LNCAP (cell line): Measurements from ENCODE around the gene VSNL1.

Source experiments
- CTCF ChIP-seq: fragments of 450-650 bp; IDR thresholded peaks from 2 replicates; pipeline ENCODE4 v1.5.1; 2017; ENCODE audit warnings: mild to moderate bottlenecking

VSNL1 gene

GRCh38 chr2:17574406-17575073 is 34.0 kb downstream of the VSNL1 start:
- TF ChIP-seq CTCF, result no peak

- TF ChIP-seq CTCF, result no peak
Observed at GRCh38 chr2:17576802-17577201, 36.3 kb downstream of the VSNL1 start.

- TF ChIP-seq CTCF, result no peak
Observed at GRCh38 chr2:17578466-17578928, 38.0 kb downstream of the VSNL1 start.

- TF ChIP-seq CTCF, result no peak
Observed at GRCh38 chr2:17579605-17580318, 39.3 kb downstream of the VSNL1 start.

- no peak for TF ChIP-seq CTCF
Observed at GRCh38 chr2:17580319-17580715, 39.8 kb downstream of the VSNL1 start.

- TF ChIP-seq CTCF, result no peak
Observed at GRCh38 chr2:17581831-17582230, 41.3 kb downstream of the VSNL1 start.

- TF ChIP-seq CTCF, result no peak
Observed at GRCh38 chr2:17583166-17583565, 42.7 kb downstream of the VSNL1 start.
